Central memory CD4-positive, alpha-beta T cell (primary cell): ENCODE measurements around the gene SYT13.

Experiments
- DNase-seq: peaks from one replicate; pipeline ENCODE4 v3.0.0; 2022

SYT13 gene

DNA sequence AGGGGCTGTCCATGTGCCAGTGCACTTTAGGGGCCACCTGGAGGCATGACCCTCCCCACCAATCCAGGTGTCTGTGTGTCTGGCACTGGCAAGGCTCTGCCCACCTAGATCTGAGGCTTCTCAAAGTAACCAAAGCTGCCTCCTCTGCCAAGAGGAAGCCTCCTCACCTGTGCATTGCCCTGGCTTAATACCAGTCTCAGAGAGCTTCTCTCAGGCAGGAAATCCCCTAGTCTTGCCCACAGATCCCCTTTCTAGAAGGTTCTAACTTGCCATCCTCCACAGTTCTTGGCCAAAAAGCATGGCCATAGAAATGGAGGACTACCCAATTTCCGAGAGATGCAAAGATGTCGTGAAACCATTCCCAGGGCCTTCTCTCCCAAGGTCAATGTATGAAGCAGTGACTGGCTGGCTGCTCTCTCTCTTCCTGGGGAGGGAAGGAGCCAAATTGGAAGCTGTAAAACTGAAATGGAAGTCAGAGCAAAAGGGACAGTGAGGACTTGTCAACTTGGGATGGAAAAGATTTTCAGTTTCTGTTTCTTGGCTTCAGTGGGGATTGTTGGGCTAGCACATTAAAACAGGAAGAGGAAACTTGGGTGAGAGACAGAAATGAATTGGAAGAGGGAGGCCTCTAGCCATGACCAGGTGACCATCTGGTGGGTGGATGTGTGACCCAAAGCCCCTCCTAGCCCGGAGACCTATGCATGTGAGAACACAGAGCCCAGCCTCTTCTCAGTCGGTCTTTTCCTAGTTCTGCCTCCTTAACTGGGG is 70.9 kb downstream of the SYT13 start:
- DNase-seq, result no peak

DNA sequence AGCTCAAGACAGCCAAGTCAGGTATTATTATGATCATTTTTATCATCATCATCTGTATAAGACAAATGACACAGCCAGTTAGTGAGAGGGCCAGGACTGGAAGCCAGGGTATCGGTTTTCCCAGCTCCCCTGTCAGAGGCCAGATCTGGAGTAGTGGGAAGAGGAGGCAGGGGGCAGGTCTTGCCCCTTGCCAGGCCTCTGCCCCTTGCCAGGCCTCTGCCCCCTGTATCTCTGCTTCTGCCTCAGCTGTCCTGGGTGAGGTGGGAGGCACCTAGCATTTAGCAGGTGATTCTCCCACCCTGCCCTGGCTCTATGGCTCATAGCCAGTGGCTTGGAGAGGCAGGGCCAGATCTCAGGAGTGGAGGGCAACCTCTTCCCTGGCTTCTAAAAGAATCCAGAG is 72.4 kb downstream of the SYT13 start:
- no peak for DNase-seq

DNA sequence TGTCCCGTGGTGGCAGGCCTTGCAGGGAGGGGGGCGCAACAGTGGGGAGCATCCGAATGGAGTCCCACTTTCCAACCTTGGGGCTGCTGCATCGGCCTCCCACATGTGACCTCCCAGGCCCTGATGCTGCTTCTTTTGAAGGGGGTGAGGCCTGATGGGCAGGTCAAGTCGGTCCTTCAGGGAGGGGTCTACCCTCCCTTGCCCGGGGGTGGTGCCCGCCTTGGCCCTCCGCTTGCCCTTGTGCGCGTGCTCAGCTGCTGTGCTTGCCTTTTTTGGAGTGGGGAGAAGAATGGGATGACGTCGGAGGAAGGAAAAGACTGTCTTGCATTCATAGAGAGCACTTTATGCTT is 72.8 kb downstream of the SYT13 start:
- no peak for DNase-seq

DNA sequence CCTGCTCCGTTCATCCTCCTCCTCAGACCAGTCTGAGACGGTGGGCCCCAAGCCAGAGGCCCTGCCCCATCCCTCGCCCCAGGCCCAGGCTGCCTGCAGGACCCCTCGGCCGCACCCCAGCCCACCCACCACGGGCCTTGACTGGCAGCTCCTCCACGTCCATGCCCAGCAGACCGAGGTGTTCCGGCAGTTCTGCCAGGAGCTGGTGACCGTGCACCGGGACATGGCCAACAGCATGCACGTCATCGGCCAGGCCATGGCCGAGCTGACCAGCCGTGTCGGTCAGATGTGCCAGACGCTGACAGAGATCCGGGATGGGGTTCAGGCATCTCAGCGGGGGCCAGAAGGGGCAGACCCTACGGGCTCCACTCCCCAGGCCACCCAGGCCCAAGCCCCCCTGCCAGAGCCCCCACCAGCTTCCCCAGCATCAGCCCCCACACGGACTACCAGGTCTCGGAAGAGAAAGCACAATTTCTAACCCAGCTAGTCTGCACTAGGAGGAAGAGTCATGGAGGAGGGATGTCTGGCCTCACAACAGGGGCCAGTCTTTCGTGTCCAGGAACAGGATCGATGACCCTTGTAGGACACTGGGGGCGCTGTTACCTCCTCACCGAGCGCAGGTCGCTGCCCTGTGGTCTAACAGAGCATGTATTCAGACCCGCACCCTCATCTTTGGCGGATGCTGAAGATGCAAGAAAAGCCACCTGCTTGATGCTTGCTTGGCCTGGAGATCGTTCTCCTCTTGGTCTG is 73.4 kb downstream of the SYT13 start:
- no peak for DNase-seq

DNA sequence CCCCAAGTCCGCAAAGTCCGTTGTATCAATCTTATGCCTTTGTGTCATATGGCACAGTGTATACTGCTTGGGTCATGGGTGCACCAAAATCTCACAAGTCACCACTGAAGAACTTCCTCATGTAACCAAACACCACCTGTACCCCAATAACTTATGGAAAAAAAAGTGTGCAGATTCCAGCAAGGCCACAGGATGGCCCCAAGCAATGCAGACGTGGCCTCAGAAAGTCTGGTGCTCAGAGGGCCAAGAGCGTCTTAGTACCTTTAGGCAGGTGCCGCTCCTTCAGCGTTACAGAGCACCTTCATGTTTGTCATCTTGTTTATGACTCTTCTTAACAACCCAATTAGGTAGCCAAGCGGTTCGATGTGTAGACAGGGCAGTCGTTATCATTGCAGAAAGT is 74.4 kb downstream of the SYT13 start:
- no peak for DNase-seq

DNA sequence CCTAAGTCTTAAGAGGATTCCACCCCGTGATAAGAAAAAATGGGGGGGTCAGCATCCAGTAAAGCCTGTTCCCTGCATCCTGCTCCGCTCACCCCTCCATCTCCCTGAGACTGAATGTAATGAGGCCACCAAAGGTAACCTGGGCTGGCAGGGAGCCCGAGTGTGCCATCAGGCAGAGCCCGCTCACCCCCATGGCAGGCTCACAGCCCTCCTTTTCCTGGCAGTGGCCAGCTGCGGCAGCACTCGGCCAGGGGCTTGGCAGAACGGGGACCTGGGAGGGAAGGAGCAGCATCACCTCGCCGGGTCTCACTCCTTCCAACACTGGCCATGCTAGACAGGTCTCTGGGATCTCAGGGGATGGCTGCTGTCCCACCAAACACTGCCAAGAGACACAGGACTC is 75.3 kb downstream of the SYT13 start:
- DNase-seq, result no peak

DNA sequence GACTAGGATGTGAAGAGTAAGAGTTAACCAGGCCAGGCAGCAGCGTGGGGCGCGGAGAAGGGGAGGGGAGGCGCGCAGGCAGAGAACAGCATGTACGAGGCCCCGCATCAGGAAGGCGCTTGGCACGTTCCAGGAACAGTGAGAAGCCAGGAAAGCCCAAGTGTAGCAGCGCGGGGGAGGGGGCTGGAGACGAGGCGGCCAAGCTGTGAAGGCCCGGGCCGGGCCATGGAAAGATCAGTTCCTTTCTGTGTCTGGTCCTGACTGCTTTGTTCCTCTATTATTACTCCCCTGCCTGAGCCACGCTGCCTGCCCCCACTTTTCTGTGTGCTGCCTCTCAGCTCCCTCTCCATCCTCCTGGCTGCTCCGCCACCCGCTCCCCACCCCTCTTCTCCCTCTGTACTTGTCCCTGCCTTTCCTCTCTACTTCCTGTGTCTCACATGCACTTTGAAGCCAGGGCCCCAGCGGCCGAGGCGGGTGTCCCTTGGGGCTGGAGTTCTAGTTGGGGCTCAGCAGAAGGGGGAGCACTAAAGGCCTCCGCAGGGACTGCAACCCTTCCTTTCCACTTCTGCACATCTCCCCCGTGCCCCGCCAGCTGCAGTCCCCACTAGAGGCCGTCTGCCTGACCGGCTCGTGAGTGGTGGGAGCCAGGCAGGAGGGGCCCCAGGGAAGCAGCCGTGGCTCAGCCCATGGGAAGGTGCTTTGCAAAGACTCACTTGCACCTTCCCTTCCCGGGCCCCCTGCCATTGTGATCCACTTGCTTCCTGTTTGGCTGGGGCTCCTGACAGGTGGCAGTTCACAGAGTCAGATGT is 76.0 kb downstream of the SYT13 start:
- no peak for DNase-seq

DNA sequence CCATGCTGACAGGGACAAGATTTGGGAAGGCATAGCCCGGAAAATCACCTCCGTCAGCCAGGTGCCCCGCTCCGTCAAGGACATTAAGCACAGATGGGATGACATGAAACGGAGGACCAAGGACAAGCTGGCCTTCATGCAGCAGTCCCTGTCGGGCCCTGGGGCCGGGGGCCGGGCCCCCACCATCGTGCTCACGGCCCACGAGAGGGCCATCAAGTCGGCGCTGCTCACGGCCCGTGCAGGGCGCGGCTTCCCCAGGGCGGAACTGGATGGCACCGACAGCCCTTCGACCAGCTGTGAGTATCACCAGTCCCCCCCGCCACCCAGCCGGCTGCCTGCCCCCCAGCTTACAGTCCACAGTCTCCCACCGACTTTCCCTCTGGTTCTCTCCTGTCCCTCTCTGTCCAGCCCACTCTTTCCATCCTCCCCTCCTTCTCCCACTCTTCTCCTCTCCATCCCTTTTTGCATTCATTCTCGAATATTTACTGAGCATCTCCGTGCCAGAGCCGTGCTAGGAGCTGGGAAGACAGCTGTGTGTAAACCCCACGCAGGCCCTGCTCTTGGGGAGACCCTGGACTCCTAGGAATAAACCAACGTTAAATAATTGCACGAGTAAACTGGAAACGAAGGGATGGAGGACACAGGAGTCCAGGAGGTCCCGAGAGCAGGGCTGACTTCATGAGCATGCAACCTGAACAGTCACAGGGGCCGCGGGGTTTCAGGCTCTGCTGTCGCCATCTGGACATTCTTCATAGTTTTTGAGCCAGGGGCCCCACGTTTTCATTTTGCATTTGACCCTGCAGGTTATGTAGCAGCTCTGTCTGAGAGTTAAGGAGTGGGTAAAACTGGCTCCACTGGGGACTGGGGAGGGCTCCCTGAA is 76.9 kb downstream of the SYT13 start:
- no peak for DNase-seq

DNA sequence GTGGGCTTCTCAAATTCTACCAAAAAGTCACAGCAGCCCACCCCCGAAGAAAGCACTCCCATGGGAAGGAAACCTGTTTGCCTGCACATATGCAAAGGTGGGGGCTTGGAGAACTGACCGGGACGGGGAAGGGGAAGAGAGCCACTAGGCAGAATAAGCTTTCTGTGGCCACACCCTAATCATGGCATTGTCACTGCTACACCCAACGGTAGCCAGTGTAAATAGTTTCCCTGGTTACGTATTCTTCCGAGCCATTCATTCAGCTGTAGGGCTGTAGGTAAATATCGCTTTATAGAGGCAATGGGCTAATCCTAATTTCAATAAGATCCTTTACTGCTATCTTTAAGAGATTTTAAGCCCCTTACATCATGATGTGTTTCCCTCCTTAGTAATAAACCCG is 78.0 kb downstream of the SYT13 start:
- no peak for DNase-seq

DNA sequence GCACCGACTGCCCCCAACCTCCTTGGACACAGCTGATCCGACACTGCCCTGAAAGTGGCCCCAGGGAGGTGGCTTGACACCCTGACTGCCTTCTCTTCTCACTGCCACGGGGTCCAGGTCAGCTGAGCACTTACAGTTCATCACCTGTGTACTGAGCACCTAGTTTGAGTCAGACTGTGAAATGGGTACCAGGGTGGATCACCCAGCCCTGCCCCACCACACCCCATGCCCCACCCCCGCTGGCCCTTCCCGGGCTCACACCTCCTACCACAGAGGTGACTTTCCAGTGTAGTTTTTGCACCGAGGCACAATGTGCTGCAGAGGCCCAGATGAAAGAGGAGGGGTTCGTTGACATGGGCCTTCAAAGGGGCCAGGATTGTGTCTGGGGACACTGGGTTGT is 80.2 kb downstream of the SYT13 start:
- DNase-seq, result no peak

DNA sequence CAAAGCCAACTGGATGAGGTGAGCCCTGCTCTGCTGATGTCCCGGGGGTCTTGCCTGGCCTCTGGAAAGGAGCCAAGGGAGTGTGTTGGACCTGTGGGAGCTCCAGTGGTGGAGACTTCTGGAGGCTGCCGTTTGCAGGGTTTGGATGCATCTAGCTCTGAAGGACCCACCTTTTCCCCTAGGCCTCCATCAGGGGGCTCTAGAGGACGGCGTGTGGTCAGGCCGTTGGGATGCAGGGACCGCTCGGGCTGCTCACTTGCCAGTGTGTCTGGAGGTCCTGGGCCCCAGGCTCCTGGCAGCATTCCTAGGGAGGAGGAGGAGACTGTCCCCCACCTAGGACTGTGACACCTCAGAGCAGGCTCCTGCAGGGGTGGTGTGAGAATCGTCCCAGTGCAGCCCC is 81.4 kb downstream of the SYT13 start:
- no peak for DNase-seq

DNA sequence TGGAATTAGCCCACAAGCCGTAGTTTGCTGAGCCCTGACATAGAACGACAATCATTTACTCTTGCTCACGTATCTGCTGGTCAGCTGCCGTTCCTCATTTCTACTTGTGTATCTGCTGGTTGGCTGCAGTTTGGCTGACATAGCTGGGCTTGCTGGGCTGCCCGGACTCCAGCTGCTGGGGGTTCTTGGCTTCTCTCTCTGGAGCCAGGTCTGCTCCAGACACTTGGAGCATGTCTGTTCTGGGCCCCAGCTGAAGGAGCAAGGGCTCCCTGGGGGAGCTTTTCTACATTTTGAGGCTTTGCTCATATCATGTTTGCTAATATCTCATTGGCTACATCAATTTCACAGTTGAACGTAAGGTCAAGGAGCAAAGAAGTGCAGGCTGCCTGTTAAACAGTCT is 92.4 kb downstream of the SYT13 start:
- no peak for DNase-seq
